Upper lobe of left lung (tissue), 6 donors: ENCODE data around the gene HLA-A. TPM values are rescaled to one million over a fixed set of nuclear protein-coding genes. Genes with fewer than 3 reads are reported as not detected.

Experiments
- ATAC-seq, 2 donors: fragments of 200-7000 bp; cut with Tn5 transposase; one replicate each; pipeline ENCODE4 v1.9.1; 2022; ENCODE audit warnings: mild to moderate bottlenecking in 2 of 2, moderate library complexity in 2 of 2; ENCODE audit not compliant: low FRiP score in 2 of 2
- DNase-seq, 2 donors: peaks; one replicate each; pipeline ENCODE4 v3.0.0-alpha.2; 2019 to 2020
- H3K27ac ChIP-seq, 4 donors: fragments of 200-600 bp; sonication (generic); one replicate each; pipeline ENCODE4 v1.5.1; 2016 to 2019
- H3K27me3 ChIP-seq, 4 donors: fragments of 200-600 bp; sonication (generic); one replicate each; pipeline ENCODE4 v1.5.1; 2017 to 2019
- H3K36me3 ChIP-seq, 4 donors: fragments of 200-600 bp; sonication (generic); one replicate each; pipeline ENCODE4 v1.5.1; 2016 to 2019
- H3K4me1 ChIP-seq, 4 donors: fragments of 200-600 bp; sonication (generic); one replicate each; pipeline ENCODE4 v1.5.1; 2018 to 2019
- H3K4me3 ChIP-seq, 4 donors: fragments of 200-600 bp; sonication (generic); one replicate each; pipeline ENCODE4 v1.5.1; 2017 to 2019; ENCODE audit warnings: mild to moderate bottlenecking in 2 of 4, moderate library complexity in 1 of 4
- H3K9me3 ChIP-seq, 4 donors: fragments of 200-600 bp; sonication (generic); one replicate each; pipeline ENCODE4 v1.5.1; 2018 to 2019
- CTCF ChIP-seq, 6 experiments: fragments of 450-650 bp in 4 of 6; fragments of 200-600 bp in 2 of 6; sonication (generic) in 2 of 6; IDR thresholded peaks; one replicate each; pipeline ENCODE4 v1.5.1; 2016 to 2019; ENCODE audit warnings: antibody characterized with exemption in 6 of 6
- EP300 ChIP-seq, 4 donors: sonication (generic); formaldehyde crosslinking; IDR thresholded peaks; one replicate each; pipeline ENCODE4 v1.5.1; 2017; ENCODE audit warnings: antibody characterized with exemption in 4 of 4, control low read depth in 2 of 4
- POLR2A ChIP-seq, 4 donors: fragments of 450-650 bp; IDR thresholded peaks; one replicate each; pipeline ENCODE4 v1.5.1; 2016 to 2017; ENCODE audit warnings: antibody characterized with exemption in 4 of 4, mild to moderate bottlenecking in 2 of 4
- POLR2AphosphoS5 ChIP-seq, 2 donors: sonication (generic); formaldehyde crosslinking; IDR thresholded peaks; one replicate each; pipeline ENCODE4 v1.5.1; 2017; ENCODE audit warnings: antibody characterized with exemption in 2 of 2
- WGBS, 2 donors: methylation state at CpG; one replicate each; pipeline ENCODE4 v1.1.5; 2017 to 2018; 5-methylcytosine and 5-hydroxymethylcytosine counted together
- total RNA-seq, 6 donors: library from RNA; depleted of rRNA in 4 of 6; stranded (reverse); fragments of >200 nt in 4 of 6; gene quantifications; one replicate each; pipeline versions ENCODE4 v1.1.0 to v1.2.1, GENCODE V29; 2016 to 2021
- donor health status: DM: no; HTN: no; CAD: no; lungs with moderate emphysema.
- donor health status: DM: no; HTN: yes; CAD: no; lungs with severe emphysema.

The HLA-A gene
- total RNA-seq, 6 donors from 2014 or later = 497 to 1,319 (median 949) TPM

- Histone ChIP-seq H3K4me1 (no peaks in the 10 kb centered on the region), H3K27me3 (no peaks in the 10 kb centered on the region), H3K9me3 (no peaks in the 10 kb centered on the region), H3K4me3 (no peak overlapping the region), H3K27ac (no peak overlapping the region), H3K36me3 (no peaks in the 10 kb centered on the region)
- ATAC-seq (no peak), DNase-seq (peak in 1 of 2 donors; percentile 35)
- WGBS, 2 donors = 100% methylated on average over 2 of the region's 14 CpGs; no CpG with 5 or more reads in 1 of the 2 donors
- TF ChIP-seq POLR2AphosphoS5 (IDR thresholded peaks at IDR 0.05) (no peak), CTCF (IDR thresholded peaks at IDR 0.05) (no peak), EP300 (IDR thresholded peaks at IDR 0.05) (no peak), POLR2A (IDR thresholded peaks at IDR 0.05) (no peak)
These were observed 8.4 kb upstream of the HLA-A start for GRCh38 chr6:29933955-29934354.

- no peaks in the 10 kb centered on the region for H3K27me3 ChIP-seq
- no peak for DNase-seq
- no peaks in the 10 kb centered on the region for H3K36me3 ChIP-seq
- H3K9me3 ChIP-seq = no peaks in the 10 kb centered on the region
- H3K27ac ChIP-seq = no peak overlapping the region
- whole genome bisulfite sequencing, 2 donors = 100% methylated on average over 1 of the region's 1 CpG; no CpG with 5 or more reads in 1 of the 2 donors
- no peaks in the 10 kb centered on the region for H3K4me1 ChIP-seq
- TF ChIP-seq CTCF (IDR thresholded peaks at IDR 0.05) = no peak
- TF ChIP-seq POLR2A (IDR thresholded peaks at IDR 0.05) = no peak
- TF ChIP-seq EP300 (IDR thresholded peaks at IDR 0.05) = no peak
- TF ChIP-seq POLR2AphosphoS5 (IDR thresholded peaks at IDR 0.05) = no peak
- no peak for ATAC-seq
- H3K4me3 ChIP-seq = no peak overlapping the region
These were observed 6.9 kb upstream of the HLA-A start for GRCh38 chr6:29935273-29935955.

- Histone ChIP-seq H3K27me3 (no peaks in the 10 kb centered on the region), H3K27ac (no peak overlapping the region), H3K9me3 (no peaks in the 10 kb centered on the region), H3K4me1 (peaks cover 0 to 6% (median under 1%) of the 10 kb centered on the region in 4 donors), H3K36me3 (peaks cover 0 to 2% (median under 1%) of the 10 kb centered on the region in 4 donors), H3K4me3 (no peak overlapping the region)
- no peak for ATAC-seq
- TF ChIP-seq CTCF (IDR thresholded peaks at IDR 0.05) = no peak
- TF ChIP-seq POLR2AphosphoS5 (IDR thresholded peaks at IDR 0.05) = no peak
- no peak for TF ChIP-seq POLR2A (IDR thresholded peaks at IDR 0.05)
- TF ChIP-seq EP300 (IDR thresholded peaks at IDR 0.05) = no peak
- DNase-seq = no peak
- 44 to 59% methylated on average over 8 to 9 of the region's 9 CpGs for WGBS, 2 donors
These were observed 3.4 kb upstream of the HLA-A start for GRCh38 chr6:29938746-29939508.

- Histone ChIP-seq H3K4me3 (no peak overlapping the region), H3K27me3 (no peaks in the 10 kb centered on the region), H3K36me3 (peaks cover 0 to 16% (median 1%) of the 10 kb centered on the region in 4 donors), H3K27ac (peak overlapping the region in 1 of 4 donors; percentile 94), H3K4me1 (peaks cover 0 to 8% (median 4%) of the 10 kb centered on the region in 4 donors), H3K9me3 (no peaks in the 10 kb centered on the region)
- ATAC-seq (no peak), DNase-seq (no peak)
- TF ChIP-seq POLR2AphosphoS5 (IDR thresholded peaks at IDR 0.05) = no peak
- no peak for TF ChIP-seq EP300 (IDR thresholded peaks at IDR 0.05)
- no peak for TF ChIP-seq CTCF (IDR thresholded peaks at IDR 0.05)
- no peak for TF ChIP-seq POLR2A (IDR thresholded peaks at IDR 0.05)
- WGBS, 2 donors = 14 to 35% methylated on average over 4 of the region's 4 CpGs
These were observed 1.3 kb upstream of the HLA-A start for GRCh38 chr6:29941016-29941415.
